CD4-positive, alpha-beta T cell treated with Interleukin-17A for 4 hours (primary cell): Measurements from ENCODE around the gene A4GNT.

ENCODE experiments used
- DNase-seq: peaks from one replicate; pipeline ENCODE4 v3.0.0-alpha.2; 2020; ENCODE audit warnings: mixed read lengths

Gene A4GNT

GRCh38 chr3:138078096-138078495 lies 54.1 kb downstream of the A4GNT start:
- DNase-seq = no peak
